Liver (tissue), 3 donors: ENCODE data around the gene CASD1.

Experiments used
- GABPA ChIP-seq, 2 donors: IDR thresholded peaks in 1 of 2; conservative IDR thresholded peaks in 1 of 2; 2 replicates each; pipeline ENCODE4 v1.6.1; 2016; ENCODE audit warnings: antibody characterized with exemption in 2 of 2, mild to moderate bottlenecking in 1 of 2, moderate library complexity in 1 of 2
- JUND ChIP-seq, 2 donors: IDR thresholded peaks; 2 replicates each; pipeline ENCODE4 v1.6.1; 2016; ENCODE audit warnings: antibody characterized with exemption in 2 of 2
- RAD21 ChIP-seq, 2 donors: IDR thresholded peaks; 2 replicates each; pipeline ENCODE4 v1.6.1; 2016; ENCODE audit warnings: antibody characterized with exemption in 2 of 2, mild to moderate bottlenecking in 2 of 2
- RXRA ChIP-seq, 2 donors: IDR thresholded peaks; 2 replicates each; pipeline ENCODE4 v1.6.1; 2017 to 2018; ENCODE audit warnings: antibody characterized with exemption in 2 of 2, mild to moderate bottlenecking in 1 of 2
- TAF1 ChIP-seq: conservative IDR thresholded peaks from 2 replicates; pipeline ENCODE4 v1.6.1; 2016; ENCODE audit warnings: antibody characterized with exemption, mild to moderate bottlenecking
- YY1 ChIP-seq: IDR thresholded peaks from 2 replicates; pipeline ENCODE4 v1.6.1; 2016; ENCODE audit warnings: antibody characterized with exemption, mild to moderate bottlenecking
- TF ChIP-seq, protein P1 (sequence below): IDR thresholded peaks from 2 replicates; pipeline ENCODE4 v1.6.1; 2016; ENCODE audit warnings: antibody characterized with exemption, mild to moderate bottlenecking
- TF ChIP-seq, protein P2 (sequence below): IDR thresholded peaks from 2 replicates; pipeline ENCODE4 v1.6.1; 2016; ENCODE audit warnings: antibody characterized with exemption
- TF ChIP-seq, protein P3 (sequence below): fragments of 150-350 bp; IDR thresholded peaks from 2 replicates; pipeline ENCODE4 v1.5.1; 2017; ENCODE audit warnings: improper control_type of control experiment, low read depth, low read length; ENCODE audit not compliant: missing input control
- donor health status: healthy.
- donor health status: healthy.

DNA sequence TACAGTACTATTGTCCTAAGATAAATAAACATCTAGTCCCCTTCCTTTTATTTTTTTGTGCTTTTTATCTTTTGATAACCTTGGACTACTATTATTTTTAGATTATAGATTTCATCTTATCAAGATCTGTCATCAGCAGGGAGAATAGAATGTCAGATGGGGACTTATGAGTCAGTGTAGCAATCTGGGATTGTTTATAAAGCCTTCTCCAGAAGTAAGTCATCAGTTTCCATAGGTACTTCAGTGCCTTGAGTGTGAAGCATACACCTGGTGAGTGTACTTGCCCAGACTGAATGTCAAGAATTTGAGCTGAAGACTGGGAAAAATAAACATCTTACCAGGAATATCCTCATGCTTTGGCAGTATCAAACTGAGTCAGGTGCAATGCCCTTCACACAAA is 2.1 kb downstream of the CASD1 start:
- TF ChIP-seq, protein P1, sequence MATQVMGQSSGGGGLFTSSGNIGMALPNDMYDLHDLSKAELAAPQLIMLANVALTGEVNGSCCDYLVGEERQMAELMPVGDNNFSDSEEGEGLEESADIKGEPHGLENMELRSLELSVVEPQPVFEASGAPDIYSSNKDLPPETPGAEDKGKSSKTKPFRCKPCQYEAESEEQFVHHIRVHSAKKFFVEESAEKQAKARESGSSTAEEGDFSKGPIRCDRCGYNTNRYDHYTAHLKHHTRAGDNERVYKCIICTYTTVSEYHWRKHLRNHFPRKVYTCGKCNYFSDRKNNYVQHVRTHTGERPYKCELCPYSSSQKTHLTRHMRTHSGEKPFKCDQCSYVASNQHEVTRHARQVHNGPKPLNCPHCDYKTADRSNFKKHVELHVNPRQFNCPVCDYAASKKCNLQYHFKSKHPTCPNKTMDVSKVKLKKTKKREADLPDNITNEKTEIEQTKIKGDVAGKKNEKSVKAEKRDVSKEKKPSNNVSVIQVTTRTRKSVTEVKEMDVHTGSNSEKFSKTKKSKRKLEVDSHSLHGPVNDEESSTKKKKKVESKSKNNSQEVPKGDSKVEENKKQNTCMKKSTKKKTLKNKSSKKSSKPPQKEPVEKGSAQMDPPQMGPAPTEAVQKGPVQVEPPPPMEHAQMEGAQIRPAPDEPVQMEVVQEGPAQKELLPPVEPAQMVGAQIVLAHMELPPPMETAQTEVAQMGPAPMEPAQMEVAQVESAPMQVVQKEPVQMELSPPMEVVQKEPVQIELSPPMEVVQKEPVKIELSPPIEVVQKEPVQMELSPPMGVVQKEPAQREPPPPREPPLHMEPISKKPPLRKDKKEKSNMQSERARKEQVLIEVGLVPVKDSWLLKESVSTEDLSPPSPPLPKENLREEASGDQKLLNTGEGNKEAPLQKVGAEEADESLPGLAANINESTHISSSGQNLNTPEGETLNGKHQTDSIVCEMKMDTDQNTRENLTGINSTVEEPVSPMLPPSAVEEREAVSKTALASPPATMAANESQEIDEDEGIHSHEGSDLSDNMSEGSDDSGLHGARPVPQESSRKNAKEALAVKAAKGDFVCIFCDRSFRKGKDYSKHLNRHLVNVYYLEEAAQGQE: no peak
- TF ChIP-seq GABPA (IDR thresholded peaks at IDR 0.05 in 1 of 2, conservative IDR thresholded peaks at IDR 0.05 in 1 of 2) (no peak), RXRA (IDR thresholded peaks at IDR 0.05) (no peak), RAD21 (IDR thresholded peaks at IDR 0.05) (no peak), TAF1 (no peak), YY1 (no peak), JUND (IDR thresholded peaks at IDR 0.05) (no peak)
- TF ChIP-seq, protein P2, sequence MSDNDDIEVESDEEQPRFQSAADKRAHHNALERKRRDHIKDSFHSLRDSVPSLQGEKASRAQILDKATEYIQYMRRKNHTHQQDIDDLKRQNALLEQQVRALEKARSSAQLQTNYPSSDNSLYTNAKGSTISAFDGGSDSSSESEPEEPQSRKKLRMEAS: no peak
- TF ChIP-seq, protein P3, sequence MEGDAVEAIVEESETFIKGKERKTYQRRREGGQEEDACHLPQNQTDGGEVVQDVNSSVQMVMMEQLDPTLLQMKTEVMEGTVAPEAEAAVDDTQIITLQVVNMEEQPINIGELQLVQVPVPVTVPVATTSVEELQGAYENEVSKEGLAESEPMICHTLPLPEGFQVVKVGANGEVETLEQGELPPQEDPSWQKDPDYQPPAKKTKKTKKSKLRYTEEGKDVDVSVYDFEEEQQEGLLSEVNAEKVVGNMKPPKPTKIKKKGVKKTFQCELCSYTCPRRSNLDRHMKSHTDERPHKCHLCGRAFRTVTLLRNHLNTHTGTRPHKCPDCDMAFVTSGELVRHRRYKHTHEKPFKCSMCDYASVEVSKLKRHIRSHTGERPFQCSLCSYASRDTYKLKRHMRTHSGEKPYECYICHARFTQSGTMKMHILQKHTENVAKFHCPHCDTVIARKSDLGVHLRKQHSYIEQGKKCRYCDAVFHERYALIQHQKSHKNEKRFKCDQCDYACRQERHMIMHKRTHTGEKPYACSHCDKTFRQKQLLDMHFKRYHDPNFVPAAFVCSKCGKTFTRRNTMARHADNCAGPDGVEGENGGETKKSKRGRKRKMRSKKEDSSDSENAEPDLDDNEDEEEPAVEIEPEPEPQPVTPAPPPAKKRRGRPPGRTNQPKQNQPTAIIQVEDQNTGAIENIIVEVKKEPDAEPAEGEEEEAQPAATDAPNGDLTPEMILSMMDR: no peak
